Middle frontal gyrus (tissue), 1 donor: ENCODE results near the gene ZNF646.
"Not testable (repeated sequence)": the region's sequence is repeated elsewhere in the genome, so short reads cannot be mapped to it uniquely, and the experiment has no call there.

ENCODE experiments used
- DNase-seq: peaks from one replicate; pipeline ENCODE4 v3.0.0-alpha.2; 2015; ENCODE audit warnings: low spot score; ENCODE audit errors: extremely low spot score

ZNF646 gene

GRCh38 chr16:31084584-31085302 lies 10.5 kb downstream of the ZNF646 start:
- DNase-seq = no peak

GRCh38 chr16:31085411-31085810 lies 11.2 kb downstream of the ZNF646 start:
- no peak for DNase-seq

GRCh38 chr16:31085873-31086628 lies 11.8 kb downstream of the ZNF646 start:
- DNase-seq = no peak

- no peak for DNase-seq
Measured at GRCh38 chr16:31086629-31086906, 12.3 kb downstream of the ZNF646 start.

GRCh38 chr16:31087481-31087880 lies 13.3 kb downstream of the ZNF646 start:
- no peak for DNase-seq

GRCh38 chr16:31087971-31088370 lies 13.7 kb downstream of the ZNF646 start:
- DNase-seq = no peak

- DNase-seq = no peak
Measured at GRCh38 chr16:31088459-31089183, 14.4 kb downstream of the ZNF646 start, which contains the start of gene PRSS53. TSS of gene PRSS53 (minus strand) at chr16:31088943. CDS start at chr16:31088809, 134 bp downstream.

GRCh38 chr16:31089199-31089598 lies 15.0 kb downstream of the ZNF646 start:
- DNase-seq = no peak

- no peak for DNase-seq
Measured at GRCh38 chr16:31090540-31090939, 16.3 kb downstream of the ZNF646 start.

GRCh38 chr16:31092330-31092729 lies 18.1 kb downstream of the ZNF646 start:
- no peak for DNase-seq

- no peak for DNase-seq
Measured at GRCh38 chr16:31093132-31093703, 19.0 kb downstream of the ZNF646 start.

- no peak for DNase-seq
Measured at GRCh38 chr16:31094088-31094423, 19.8 kb downstream of the ZNF646 start.

GRCh38 chr16:31094424-31095120 lies 20.4 kb downstream of the ZNF646 start, which contains the start of gene VKORC1:
TSS of gene VKORC1 (minus strand) at chr16:31094797. CDS start at chr16:31094729, 68 bp downstream.
- peak; percentile 91 for DNase-seq

GRCh38 chr16:31099860-31100638 lies 25.8 kb downstream of the ZNF646 start:
- DNase-seq = no peak

- not testable (repeated sequence) for DNase-seq
Measured at GRCh38 chr16:31100876-31101641, 26.8 kb downstream of the ZNF646 start.

- DNase-seq = no peak
Measured at GRCh38 chr16:31105677-31106213, 31.5 kb downstream of the ZNF646 start.

GRCh38 chr16:31106509-31107464 lies 32.6 kb downstream of the ZNF646 start:
- no peak for DNase-seq

GRCh38 chr16:31107465-31107867 lies 33.2 kb downstream of the ZNF646 start:
- no peak for DNase-seq
